OCI-M2 (cell line): Measurements from ENCODE around the gene CD22.
"Not testable (repeated sequence)": the region's sequence is repeated elsewhere in the genome, so short reads cannot be mapped to it uniquely, and the experiment has no call there.

Experiments
- DNase-seq: peaks from one replicate; lab custom pipeline; 2025; ENCODE audit not compliant: unreplicated experiment; lab: John Stamatoyannopoulos, UW

CD22 gene

GRCh38 chr19:35357867-35358573 is 29.0 kb downstream of the CD22 start, which contains the start of gene FFAR3:
FFAR3 (plus strand) TSS chr19:35358460; CDS start chr19:35358891, 431 bp downstream.
- DNase-seq: no peak

- not testable (repeated sequence) for DNase-seq
Observed at GRCh38 chr19:35358834-35359233, 29.8 kb downstream of the CD22 start.

- not testable (repeated sequence) for DNase-seq
Observed at GRCh38 chr19:35359395-35359794, 30.4 kb downstream of the CD22 start.

GRCh38 chr19:35360081-35360480 is 31.1 kb downstream of the CD22 start:
- DNase-seq: not testable (repeated sequence)

GRCh38 chr19:35360880-35361420 is 32.0 kb downstream of the CD22 start:
- no peak for DNase-seq

GRCh38 chr19:35362261-35363000 is 33.4 kb downstream of the CD22 start:
- DNase-seq: no peak

GRCh38 chr19:35363001-35363590 is 34.1 kb downstream of the CD22 start:
- DNase-seq: no peak

- DNase-seq: no peak
Observed at GRCh38 chr19:35363711-35364425, 34.9 kb downstream of the CD22 start.

GRCh38 chr19:35365303-35365702 is 36.3 kb downstream of the CD22 start:
- DNase-seq: no peak

- DNase-seq: no peak
Observed at GRCh38 chr19:35368378-35368777, 39.4 kb downstream of the CD22 start.

GRCh38 chr19:35369522-35369921 is 40.5 kb downstream of the CD22 start:
- no peak for DNase-seq

- DNase-seq: no peak
Observed at GRCh38 chr19:35370722-35371121, 41.7 kb downstream of the CD22 start, which contains the start of gene GPR42. GPR42 (plus strand) TSS chr19:35371068; CDS start chr19:35371360, 292 bp downstream.

GRCh38 chr19:35373492-35373891 is 44.5 kb downstream of the CD22 start:
- no peak for DNase-seq

GRCh38 chr19:35374031-35374430 is 45.0 kb downstream of the CD22 start:
- DNase-seq: not testable (repeated sequence)

GRCh38 chr19:35375505-35376307 is 46.7 kb downstream of the CD22 start:
- DNase-seq: no peak

GRCh38 chr19:35377656-35378055 is 48.7 kb downstream of the CD22 start:
- DNase-seq: no peak

GRCh38 chr19:35378356-35378755 is 49.4 kb downstream of the CD22 start:
- DNase-seq: no peak

- DNase-seq: not testable (repeated sequence)
Observed at GRCh38 chr19:35379545-35379944, 50.6 kb downstream of the CD22 start.

GRCh38 chr19:35379992-35380391 is 51.0 kb downstream of the CD22 start:
- no peak for DNase-seq
